ENCODE data around the gene MUC5AC. TPM values are rescaled to one million over a fixed set of nuclear protein-coding genes. Genes with fewer than 3 reads are reported as not detected.
"Not testable (repeated sequence)": the region's sequence is repeated elsewhere in the genome, so short reads cannot be mapped to it uniquely, and the experiment has no call there.

The MUC5AC gene
- total RNA-seq, 1 donor = under 0.01 TPM

GRCh38 chr11:1206391-1207271 lies 48.9 kb downstream of the MUC5AC start:
- Histone ChIP-seq H3K4me1 (ENCODE audit: insufficient read depth, low read length) (no peaks in the 10 kb centered on the region), H3K9me3 (ENCODE audit: low read depth, low read length) (peaks cover 6% of the 10 kb centered on the region), H3K4me3 (ENCODE audit: low read length) (no peak overlapping the region), H3K27me3 (ENCODE audit: insufficient read depth, low read length) (no peaks in the 10 kb centered on the region)

GRCh38 chr11:1207401-1208143 lies 49.8 kb downstream of the MUC5AC start:
- Histone ChIP-seq H3K9me3 (ENCODE audit: low read depth, low read length) (peaks cover 14% of the 10 kb centered on the region), H3K27me3 (ENCODE audit: insufficient read depth, low read length) (no peaks in the 10 kb centered on the region), H3K4me1 (ENCODE audit: insufficient read depth, low read length) (no peaks in the 10 kb centered on the region), H3K4me3 (ENCODE audit: low read length) (no peak overlapping the region)

GRCh38 chr11:1208144-1208393 lies 50.3 kb downstream of the MUC5AC start:
- no peaks in the 10 kb centered on the region for H3K4me1 ChIP-seq (ENCODE audit: insufficient read depth, low read length)
- no peak overlapping the region for H3K4me3 ChIP-seq (ENCODE audit: low read length)
- H3K9me3 ChIP-seq (ENCODE audit: low read depth, low read length) = peaks cover 14% of the 10 kb centered on the region
- H3K27me3 ChIP-seq (ENCODE audit: insufficient read depth, low read length) = no peaks in the 10 kb centered on the region

- Histone ChIP-seq H3K9me3 (ENCODE audit: low read depth, low read length) (peaks cover 14% of the 10 kb centered on the region), H3K4me1 (ENCODE audit: insufficient read depth, low read length) (no peaks in the 10 kb centered on the region), H3K4me3 (ENCODE audit: low read length) (no peak overlapping the region)
Observed at GRCh38 chr11:1208394-1209261, 50.9 kb downstream of the MUC5AC start.

GRCh38 chr11:1209371-1210057 lies 51.8 kb downstream of the MUC5AC start:
- Histone ChIP-seq H3K27me3 (ENCODE audit: insufficient read depth, low read length) (no peaks in the 10 kb centered on the region), H3K4me3 (ENCODE audit: low read length) (no peak overlapping the region), H3K9me3 (ENCODE audit: low read depth, low read length) (peaks cover 14% of the 10 kb centered on the region), H3K4me1 (ENCODE audit: insufficient read depth, low read length) (no peaks in the 10 kb centered on the region)

More at GRCh38 chr11:1208394-1209261, 50.9 kb downstream of the MUC5AC start:
- H3K27me3 ChIP-seq (ENCODE audit: insufficient read depth, low read length) = no peaks in the 10 kb centered on the region

DNA sequence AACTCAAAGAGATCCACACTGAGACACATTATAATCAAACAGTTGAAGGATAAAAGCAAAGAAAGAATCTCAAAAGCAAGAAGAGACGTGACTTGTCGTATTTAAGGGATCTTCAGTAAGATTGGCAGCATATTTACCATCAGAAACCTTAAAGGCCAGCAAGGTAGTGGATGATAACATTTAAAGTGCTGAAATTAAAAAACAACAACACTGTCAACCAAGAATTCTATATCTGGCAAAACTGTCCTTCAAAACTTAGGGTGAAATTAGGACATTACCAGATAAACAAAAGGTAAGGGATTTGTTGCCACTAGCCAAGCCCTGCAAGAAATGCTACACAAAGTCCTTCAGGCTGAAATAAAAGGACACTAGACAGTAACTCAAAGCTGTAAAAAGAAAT lies 54.1 kb downstream of the MUC5AC start:
- no peaks in the 10 kb centered on the region for H3K4me1 ChIP-seq (ENCODE audit: insufficient read depth, low read length)
- peaks cover 14% of the 10 kb centered on the region for H3K9me3 ChIP-seq (ENCODE audit: low read depth, low read length)

DNA sequence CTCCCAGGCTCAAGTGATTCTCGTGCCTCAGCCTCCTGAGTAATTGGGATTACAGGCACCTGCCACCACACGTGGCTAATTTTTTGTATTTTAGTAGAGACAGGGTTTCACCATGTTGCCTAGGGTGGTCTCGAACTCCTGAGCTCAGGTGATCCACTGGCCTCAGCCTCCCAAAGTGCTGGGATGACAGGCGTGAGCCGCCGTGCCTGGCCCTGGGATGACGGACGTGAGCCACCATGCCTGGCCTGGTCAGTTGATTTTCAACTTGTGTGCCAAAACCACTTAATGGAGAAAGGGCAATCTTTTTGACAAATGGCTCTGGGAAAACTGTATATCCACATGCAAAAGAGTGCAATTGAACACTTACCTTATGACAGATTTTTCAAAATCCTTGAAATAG lies 58.1 kb downstream of the MUC5AC start:
- H3K4me3 ChIP-seq (ENCODE audit: low read length); H3K4me1 ChIP-seq (ENCODE audit: insufficient read depth, low read length); H3K27me3 ChIP-seq (ENCODE audit: insufficient read depth, low read length): not testable (repeated sequence)
- H3K9me3 ChIP-seq (ENCODE audit: low read depth, low read length) = peaks cover 14% of the 10 kb centered on the region

More for the DNA sequence above, 54.1 kb downstream of the MUC5AC start:
- Histone ChIP-seq H3K27me3 (ENCODE audit: insufficient read depth, low read length) (no peaks in the 10 kb centered on the region), H3K4me3 (ENCODE audit: low read length) (no peak overlapping the region)

DNA sequence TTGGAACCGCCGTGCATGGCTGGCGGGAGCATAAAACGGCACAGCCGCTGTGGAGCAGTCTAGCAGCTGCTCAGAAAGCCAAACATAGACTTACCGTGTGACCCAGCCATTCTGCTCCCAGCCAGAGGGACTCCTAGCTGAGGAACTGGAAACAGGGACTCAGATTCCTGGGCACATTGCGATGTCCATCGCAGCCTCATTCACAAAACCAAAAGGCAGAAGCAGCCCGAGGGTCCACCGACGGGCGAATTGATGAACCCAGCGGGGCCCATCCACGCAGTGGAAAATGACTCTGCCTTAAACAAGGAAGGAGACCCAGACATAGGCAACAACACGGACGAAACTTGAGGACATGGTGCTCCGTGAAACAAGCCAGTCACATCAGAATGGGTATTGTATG lies 59.4 kb downstream of the MUC5AC start:
- Histone ChIP-seq H3K27me3 (ENCODE audit: insufficient read depth, low read length) (no peaks in the 10 kb centered on the region), H3K4me1 (ENCODE audit: insufficient read depth, low read length) (no peaks in the 10 kb centered on the region), H3K9me3 (ENCODE audit: low read depth, low read length) (peaks cover 3% of the 10 kb centered on the region), H3K4me3 (ENCODE audit: low read length) (no peak overlapping the region)

DNA sequence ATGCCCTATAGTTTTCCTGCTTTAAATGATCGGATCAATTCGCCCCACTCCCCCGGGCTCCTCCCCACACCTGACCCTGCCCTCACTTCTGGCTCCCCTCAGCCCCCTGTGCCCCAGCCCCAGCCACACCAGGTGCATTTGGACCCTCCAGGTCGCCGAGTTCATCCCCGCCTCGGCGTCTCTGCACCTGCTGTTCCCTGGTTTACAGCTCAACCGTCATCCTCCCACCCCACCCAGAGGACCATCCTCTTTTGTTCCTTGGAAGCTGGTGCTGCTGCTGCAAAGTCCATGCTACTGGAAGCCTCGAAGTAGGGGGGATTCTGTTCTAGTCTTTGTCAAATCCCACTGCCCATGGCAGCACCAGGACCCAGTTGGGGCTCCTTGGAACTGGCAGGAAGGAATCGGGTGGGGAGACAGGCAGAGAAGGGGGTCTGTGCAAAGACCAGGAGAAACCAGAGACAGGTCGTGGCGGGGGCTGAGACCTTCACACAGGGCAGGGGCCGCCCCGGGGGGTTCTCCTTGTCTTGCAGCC lies 60.6 kb downstream of the MUC5AC start:
- Histone ChIP-seq H3K4me3 (ENCODE audit: low read length) (no peak overlapping the region), H3K27me3 (ENCODE audit: insufficient read depth, low read length) (no peaks in the 10 kb centered on the region), H3K4me1 (ENCODE audit: insufficient read depth, low read length) (no peaks in the 10 kb centered on the region), H3K9me3 (ENCODE audit: low read depth, low read length) (no peaks in the 10 kb centered on the region)

DNA sequence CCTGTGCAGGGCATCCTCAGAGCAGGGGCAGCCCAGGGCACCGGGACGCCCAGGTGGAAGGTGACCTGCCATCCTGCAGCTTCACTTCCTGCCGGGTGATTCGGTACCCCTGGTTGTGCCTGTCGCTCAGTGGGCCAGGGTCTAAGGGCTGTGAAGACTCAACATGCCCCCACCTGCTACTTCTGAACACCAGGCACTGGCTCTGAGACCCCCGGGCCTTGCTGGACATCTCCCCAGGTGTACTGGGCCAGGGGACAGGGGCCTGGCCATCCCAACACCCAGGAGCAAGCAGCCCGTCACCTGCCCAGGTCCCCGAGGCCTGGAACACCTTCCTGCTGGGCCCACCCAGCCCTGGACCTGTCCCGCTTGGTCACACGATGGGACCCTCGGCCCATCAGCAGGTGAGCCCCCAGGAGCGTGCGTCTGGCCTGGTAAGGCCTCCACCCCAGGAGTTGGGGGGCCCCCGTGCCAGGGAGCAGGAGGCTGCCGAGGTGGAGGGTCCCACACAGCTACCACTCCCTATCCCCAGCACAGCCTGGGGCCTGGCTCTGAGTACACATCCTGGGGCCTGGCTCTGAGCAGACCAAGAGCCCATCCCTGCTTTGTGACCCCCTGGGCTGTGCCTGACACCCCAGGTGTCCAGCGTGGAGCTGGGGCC lies 61.2 kb downstream of the MUC5AC start:
- Histone ChIP-seq H3K4me3 (ENCODE audit: low read length) (no peak overlapping the region), H3K4me1 (ENCODE audit: insufficient read depth, low read length) (no peaks in the 10 kb centered on the region), H3K9me3 (ENCODE audit: low read depth, low read length) (no peaks in the 10 kb centered on the region), H3K27me3 (ENCODE audit: insufficient read depth, low read length) (no peaks in the 10 kb centered on the region)

DNA sequence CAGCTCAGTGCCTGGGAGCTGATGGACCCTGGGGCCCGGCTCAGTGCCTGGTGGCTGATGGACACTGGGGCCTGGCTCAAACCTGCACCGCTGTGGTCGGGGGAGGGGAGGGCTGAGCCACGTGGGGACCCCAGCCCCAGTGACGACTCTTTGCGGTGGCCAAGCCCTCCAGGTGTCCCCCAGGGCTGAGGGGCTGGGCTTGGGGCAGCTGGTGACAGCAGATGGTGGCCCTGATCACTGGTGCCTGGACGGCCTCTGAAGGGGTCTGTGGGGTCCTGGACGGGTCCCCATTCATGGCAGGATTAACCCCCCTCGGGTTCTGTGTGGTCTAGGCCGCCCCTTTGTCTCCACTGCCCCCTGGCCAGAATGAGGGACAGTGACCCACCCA lies 61.7 kb downstream of the MUC5AC start:
- H3K4me3 ChIP-seq (ENCODE audit: low read length) = no peak overlapping the region
- H3K4me1 ChIP-seq (ENCODE audit: insufficient read depth, low read length) = no peaks in the 10 kb centered on the region
- no peaks in the 10 kb centered on the region for H3K9me3 ChIP-seq (ENCODE audit: low read depth, low read length)
- H3K27me3 ChIP-seq (ENCODE audit: insufficient read depth, low read length) = no peaks in the 10 kb centered on the region

DNA sequence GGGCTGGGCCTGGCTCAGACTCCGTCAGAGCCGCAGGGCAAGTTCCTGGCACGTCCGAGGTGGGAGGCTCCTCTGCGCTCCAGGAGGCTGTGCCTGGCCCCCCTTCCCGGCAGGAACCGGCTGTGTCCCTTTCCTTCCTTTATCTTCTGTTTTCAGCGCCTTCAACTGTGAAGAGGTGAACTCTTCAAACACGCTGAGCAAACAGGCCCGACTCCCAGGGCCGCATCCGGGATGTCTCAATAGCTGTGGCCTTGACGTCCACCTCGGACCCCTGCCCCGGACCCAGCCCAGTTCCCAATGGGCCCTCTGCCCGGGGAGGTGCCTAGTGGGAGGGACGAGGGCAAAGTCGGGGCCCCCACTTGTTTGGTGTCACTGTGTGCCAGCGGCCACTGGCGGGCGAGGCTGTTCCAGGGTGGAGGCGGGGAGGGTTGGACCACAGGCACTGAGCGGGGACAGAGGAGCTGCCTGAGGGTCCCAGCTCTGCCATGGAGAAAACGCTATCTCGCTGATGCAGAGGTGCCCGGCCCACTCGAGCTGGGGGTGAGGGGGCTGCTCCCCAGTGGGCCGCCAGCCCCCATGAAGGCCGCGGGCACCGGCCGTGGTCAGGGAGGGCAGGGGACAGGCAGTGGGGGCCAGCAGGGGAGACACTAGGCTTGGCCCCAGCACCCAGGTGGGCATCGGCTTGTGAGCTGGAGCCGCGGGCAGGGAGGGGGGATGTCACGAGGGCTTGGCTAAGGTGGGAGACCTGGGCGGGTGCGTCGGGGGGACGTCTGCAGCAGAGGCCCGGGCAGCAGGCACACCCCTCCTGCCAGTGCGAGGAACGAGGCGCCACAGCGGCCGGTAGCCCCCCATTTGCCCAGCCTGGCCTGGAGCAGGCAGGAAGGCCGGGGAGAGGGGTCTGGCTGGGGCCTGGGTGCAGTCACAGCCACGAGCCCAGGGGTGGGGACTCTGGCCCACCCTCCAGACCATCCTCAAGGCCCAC lies 62.4 kb downstream of the MUC5AC start:
- Histone ChIP-seq H3K4me3 (ENCODE audit: low read length) (no peak overlapping the region), H3K4me1 (ENCODE audit: insufficient read depth, low read length) (no peaks in the 10 kb centered on the region), H3K27me3 (ENCODE audit: insufficient read depth, low read length) (no peaks in the 10 kb centered on the region), H3K9me3 (ENCODE audit: low read depth, low read length) (no peaks in the 10 kb centered on the region)
